BJ (cell line): ENCODE results near the gene TM6SF1. TPM values are rescaled to one million over a fixed set of nuclear protein-coding genes. Genes with fewer than 3 reads are reported as not detected.
A peak's percentile ranks its signal among the peaks of the same experiment; 100 is the strongest.
"Not testable (repeated sequence)": the region's sequence is repeated elsewhere in the genome, so short reads cannot be mapped to it uniquely, and the experiment has no call there.

Experiments
- CTCF ChIA-PET: fragments of 350-600 bp; formaldehyde crosslinking; extraction: SDS; loops from one replicate; lab custom pipeline; 2021; ENCODE audit warnings: antibody characterized with exemption, inconsistent platforms; lab: Yijun Ruan, JAX
- POLR2A ChIA-PET: fragments of 300-600 bp; sonication (Branson Sonifier 250); formaldehyde crosslinking; extraction: SDS; loops from one replicate; lab custom pipeline; 2021; ENCODE audit warnings: antibody characterized with exemption; lab: Charles Lee
- DNase-seq: peaks from one replicate; pipeline ENCODE4 v3.0.0-alpha.2; 2011; ENCODE audit warnings: low read depth
- H3K27me3 ChIP-seq: 2 replicates; pipeline ENCODE4 v1.6.0; 2011; ENCODE audit warnings: low read length; ENCODE audit not compliant: control insufficient read depth, insufficient read depth
- H3K36me3 ChIP-seq: 2 replicates; pipeline ENCODE4 v1.5.1; 2011; ENCODE audit warnings: low read length; ENCODE audit not compliant: control insufficient read depth, insufficient read depth
- H3K4me3 ChIP-seq: 2 replicates; pipeline ENCODE4 v1.5.1; 2011; ENCODE audit warnings: low read depth, mild to moderate bottlenecking, control low read depth, low read length
- CTCF ChIP-seq: IDR thresholded peaks from 2 replicates; pipeline ENCODE4 v1.5.1; 2011; ENCODE audit warnings: low read depth, mild to moderate bottlenecking, control low read depth, inconsistent platforms, low read length, moderate library complexity; ENCODE audit not compliant: insufficient read depth
- polyA plus RNA-seq: library from polyadenylated mRNA; depleted of rRNA; stranded (reverse); fragments of >200 nt; gene quantifications from 2 replicates; pipeline ENCODE4 v1.2.3, GENCODE V29; 2011

The TM6SF1 gene
- polyA plus RNA-seq, 1 experiment = 3.2 TPM

- no peak for TF ChIP-seq CTCF
- no peaks in the 10 kb centered on the region for H3K27me3 ChIP-seq
- H3K4me3 ChIP-seq = no peak overlapping the region
- no peaks in the 10 kb centered on the region for H3K36me3 ChIP-seq
- ChIA-PET POLR2A (no interaction called here), CTCF (no interaction called here)
- DNase-seq = no peak
Measured at GRCh38 chr15:83166830-83167229, 59.4 kb downstream of the TM6SF1 start.

GRCh38 chr15:83169576-83169975 lies 62.1 kb downstream of the TM6SF1 start:
- H3K36me3 ChIP-seq, CTCF ChIA-PET, POLR2A ChIA-PET: not testable (repeated sequence)

GRCh38 chr15:83170474-83171165 lies 63.2 kb downstream of the TM6SF1 start:
- ChIA-PET CTCF (no interaction called here), POLR2A (no interaction called here)
- Histone ChIP-seq H3K36me3 (no peaks in the 10 kb centered on the region), H3K4me3 (no peak overlapping the region), H3K27me3 (no peaks in the 10 kb centered on the region)
- DNase-seq = peak; percentile 12
- TF ChIP-seq CTCF = no peak

More at GRCh38 chr15:83169576-83169975, 62.1 kb downstream of the TM6SF1 start:
- H3K27me3 ChIP-seq, DNase-seq, H3K4me3 ChIP-seq: not testable (repeated sequence)

- no peak for DNase-seq
- no peaks in the 10 kb centered on the region for H3K27me3 ChIP-seq
- no peak for TF ChIP-seq CTCF
- H3K4me3 ChIP-seq = no peak overlapping the region
- ChIA-PET CTCF (no interaction called here), POLR2A (no interaction called here)
- no peaks in the 10 kb centered on the region for H3K36me3 ChIP-seq
Measured at GRCh38 chr15:83174891-83175290, 67.4 kb downstream of the TM6SF1 start.

- Histone ChIP-seq H3K27me3 (no peaks in the 10 kb centered on the region), H3K4me3 (no peak overlapping the region), H3K36me3 (no peaks in the 10 kb centered on the region)
- POLR2A ChIA-PET = no interaction called here
- no peak for TF ChIP-seq CTCF
- no peak for DNase-seq
- CTCF ChIA-PET = interaction anchor here (0.6 kb wide), 1 partner anchor 149 kb away, joined by 3 read pairs; no protein-coding TSS in a partner anchor
Measured at GRCh38 chr15:83178390-83178789, 70.9 kb downstream of the TM6SF1 start.

GRCh38 chr15:83178869-83179325 lies 71.5 kb downstream of the TM6SF1 start:
- POLR2A ChIA-PET = no interaction called here
- no peak for DNase-seq
- no peaks in the 10 kb centered on the region for H3K36me3 ChIP-seq
- no peaks in the 10 kb centered on the region for H3K27me3 ChIP-seq
- no peak overlapping the region for H3K4me3 ChIP-seq
- CTCF ChIA-PET = no interaction called here
- TF ChIP-seq CTCF = no peak
